HG02943 (cell line): ENCODE measurements around the gene RAB11FIP4.

Experiments
- ATAC-seq: cut with Tn5 transposase; IDR thresholded peaks from one replicate; pipeline ENCODE4 v1.9.1; 2021; ENCODE audit warnings: mild to moderate bottlenecking, low read depth, moderate library complexity; ENCODE audit not compliant: unreplicated experiment

The RAB11FIP4 gene

DNA sequence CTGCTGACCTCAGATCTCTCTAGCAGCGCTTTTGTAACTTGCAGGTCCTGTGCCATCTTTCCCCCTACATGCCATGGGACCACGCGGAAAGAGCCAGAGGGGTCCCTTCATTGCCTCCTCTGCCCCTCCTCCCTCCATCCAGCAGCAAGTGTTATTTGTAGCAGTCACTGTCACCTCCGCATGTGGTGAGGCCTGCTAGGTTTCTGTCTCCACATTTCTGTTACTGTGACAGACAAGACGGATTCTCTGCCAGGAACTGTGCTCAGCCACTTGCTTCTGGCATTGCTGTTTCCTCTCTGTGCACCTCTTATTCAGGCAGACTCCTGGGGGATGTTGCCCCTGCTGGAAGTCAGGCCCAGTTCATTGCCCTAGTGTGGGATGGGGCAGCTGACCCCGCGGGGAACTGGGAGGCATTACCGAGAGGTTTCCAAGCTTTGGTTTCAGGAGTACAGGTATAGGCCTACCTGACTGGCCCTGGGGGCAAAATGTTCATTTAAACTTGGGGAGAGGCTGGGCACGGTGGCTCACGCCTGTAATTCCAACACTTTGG, 61.2 kb downstream of the RAB11FIP4 start:
- ATAC-seq: no peak

DNA sequence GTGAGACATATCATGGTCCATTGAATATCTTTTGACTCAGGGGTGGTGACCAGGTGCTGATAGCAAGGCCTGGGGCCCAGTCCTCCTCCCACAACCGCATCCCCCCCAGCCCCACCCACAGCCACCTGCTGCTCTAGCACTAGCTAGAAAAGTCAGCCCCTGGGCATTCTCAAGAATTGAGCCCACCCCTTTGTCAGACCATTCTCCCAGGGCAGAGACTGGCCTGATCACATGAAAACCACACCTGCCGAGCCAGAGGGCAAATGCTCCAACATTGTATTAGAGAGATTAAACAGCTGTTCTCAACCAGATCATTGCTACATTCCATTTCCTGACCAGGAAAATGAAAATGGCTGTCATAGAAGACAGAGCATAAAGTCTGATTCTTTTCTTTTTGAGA, 62.4 kb downstream of the RAB11FIP4 start:
- ATAC-seq: no peak

DNA sequence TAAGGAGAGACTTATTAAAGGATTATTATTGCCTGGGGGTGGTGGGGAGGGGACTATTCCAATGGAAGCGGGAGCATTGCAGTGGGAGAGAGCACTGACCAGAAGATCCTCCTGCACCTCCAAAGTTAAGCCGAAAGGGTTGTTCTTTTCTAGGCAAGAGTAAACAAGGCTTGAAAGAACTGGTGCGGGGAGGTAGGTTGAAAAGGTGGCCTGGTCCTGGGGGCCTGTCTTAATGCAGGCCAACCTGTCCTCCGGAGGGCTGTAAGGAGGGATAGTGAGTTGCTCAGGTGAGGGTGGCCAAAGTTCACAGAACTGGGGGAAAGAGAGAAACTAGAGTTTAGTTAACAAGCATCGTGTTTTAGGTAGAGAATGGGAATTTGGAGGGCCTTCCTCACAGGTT, 65.3 kb downstream of the RAB11FIP4 start:
- no peak for ATAC-seq

DNA sequence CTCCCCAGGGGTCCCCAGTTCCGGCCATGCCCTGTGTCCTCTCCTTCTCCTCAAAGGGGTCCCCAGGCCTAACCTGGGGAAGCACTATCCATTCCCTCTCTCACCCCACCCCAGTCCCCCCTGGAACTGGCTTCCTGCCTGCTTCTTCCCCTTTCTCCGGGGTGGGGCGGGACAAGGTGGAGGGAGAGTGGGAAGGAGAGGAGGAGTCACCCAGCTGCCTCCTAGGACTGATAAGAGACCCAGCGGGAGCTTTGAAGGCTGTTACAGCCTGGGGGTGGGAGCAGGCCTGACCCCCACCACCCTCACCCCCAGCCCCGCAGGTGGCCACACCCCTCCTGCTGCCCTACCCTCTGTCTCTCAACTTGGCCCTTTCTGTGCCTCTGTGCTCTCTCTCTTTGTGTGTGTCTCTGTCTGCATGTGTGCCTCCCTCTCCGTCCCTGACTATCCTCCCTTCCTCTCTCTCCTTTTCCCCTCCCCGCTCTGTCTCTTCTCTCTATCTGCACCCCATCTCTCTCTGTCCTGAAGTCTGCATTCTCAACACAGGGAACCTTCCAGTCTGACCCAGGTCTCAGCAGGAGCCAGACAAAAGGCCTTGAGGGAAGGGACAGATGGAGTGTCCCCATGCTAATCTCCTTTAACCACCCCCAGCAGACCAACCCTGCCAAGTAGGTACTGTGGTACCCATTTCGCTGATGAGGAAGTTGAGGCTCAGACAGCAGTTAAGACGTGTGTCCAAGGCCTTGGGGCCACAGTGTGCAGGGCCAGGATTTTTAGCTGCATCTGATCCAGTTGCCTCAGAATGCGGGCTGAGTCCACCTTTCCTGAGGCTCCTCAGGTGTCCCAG, 66.1 kb downstream of the RAB11FIP4 start:
- ATAC-seq: no peak

DNA sequence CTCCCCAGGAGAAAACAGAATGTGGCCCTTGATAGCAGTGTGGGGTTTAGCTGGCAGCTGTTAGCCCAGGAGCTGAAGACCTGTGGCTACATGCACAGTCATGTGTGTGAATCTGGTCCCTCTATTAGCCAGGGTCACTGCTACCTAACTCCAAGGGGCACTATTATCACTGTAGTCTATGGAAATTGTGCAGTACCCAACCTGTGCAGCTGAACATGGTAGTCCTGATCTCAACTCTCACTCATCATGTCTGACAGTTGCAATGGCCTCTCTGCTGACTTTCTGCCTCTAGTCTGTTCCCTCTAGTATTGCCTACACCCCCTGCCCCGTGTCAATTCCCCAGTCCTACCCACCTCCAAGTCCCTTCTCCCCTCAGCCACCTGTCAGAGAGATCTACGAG, 67.4 kb downstream of the RAB11FIP4 start:
- ATAC-seq: no peak

DNA sequence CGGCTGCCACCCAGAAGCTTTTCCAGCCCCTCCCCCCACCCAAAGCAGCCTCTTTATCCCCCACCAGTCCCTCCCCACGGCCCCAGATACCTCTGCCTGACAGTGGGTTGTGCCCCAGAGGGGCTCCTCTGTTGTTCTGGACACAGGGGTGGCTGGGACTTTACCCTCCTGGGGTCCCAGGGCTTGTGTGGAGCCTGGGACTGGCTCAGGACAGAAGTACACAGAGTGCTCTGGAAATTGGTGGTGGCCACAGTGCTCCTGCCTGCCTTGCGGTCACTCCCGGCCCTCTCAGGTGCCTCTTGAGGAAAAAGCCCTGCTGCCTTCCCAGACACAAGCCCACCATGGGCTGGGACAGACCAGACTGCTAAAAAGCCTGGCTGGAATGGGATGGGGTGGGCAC, 68.2 kb downstream of the RAB11FIP4 start:
- no peak for ATAC-seq

DNA sequence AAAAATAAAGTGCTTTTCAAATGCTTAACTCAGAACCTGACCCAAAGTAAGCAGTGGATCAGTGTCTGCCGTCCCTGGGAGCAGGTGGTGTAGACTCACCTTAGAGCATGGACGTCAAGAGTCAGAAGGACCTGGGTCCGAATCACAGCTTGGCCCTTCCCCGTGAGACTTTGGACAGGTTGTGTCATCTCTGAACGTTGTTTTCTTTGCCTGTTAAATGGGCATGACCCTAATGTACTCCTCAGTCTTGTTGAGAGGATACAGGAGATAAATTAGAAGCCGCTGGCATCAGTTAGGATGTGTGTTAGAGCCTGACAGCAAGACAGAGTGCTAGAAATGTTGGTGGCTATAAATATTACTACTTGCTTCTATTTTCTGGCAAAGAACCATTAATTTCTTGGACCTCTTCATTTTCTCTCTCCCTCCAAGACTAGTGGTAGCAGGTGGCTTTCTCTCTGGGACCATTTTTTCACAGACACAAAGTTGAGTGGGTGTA, 68.8 kb downstream of the RAB11FIP4 start:
- no peak for ATAC-seq

DNA sequence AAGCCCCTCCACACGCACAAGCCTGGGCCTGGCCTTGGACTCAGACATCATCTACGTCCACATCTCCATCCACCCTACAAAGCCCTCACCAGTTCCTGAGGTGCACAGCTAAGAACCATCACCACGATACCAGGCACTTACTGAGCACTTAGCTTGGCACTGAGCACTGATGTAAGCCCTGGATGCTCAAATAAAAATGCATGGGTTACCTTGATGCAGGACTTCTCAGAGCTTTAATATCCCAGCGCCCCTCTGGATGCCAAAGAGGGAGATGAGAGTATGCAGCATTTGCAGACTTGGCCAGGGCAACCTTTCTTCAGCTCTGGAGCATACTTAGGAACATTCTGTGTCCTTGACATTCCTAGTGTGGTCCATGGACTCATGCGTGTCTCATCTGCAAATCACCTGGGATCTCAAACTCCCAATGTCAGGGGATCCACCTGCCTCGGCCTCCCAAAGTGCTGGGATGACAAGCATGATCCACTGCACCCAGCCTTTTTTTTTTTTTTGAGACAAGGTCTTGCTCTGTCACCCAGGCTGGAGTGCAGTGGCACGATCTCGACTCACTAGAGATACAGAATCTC, 69.8 kb downstream of the RAB11FIP4 start:
- no peak for ATAC-seq

DNA sequence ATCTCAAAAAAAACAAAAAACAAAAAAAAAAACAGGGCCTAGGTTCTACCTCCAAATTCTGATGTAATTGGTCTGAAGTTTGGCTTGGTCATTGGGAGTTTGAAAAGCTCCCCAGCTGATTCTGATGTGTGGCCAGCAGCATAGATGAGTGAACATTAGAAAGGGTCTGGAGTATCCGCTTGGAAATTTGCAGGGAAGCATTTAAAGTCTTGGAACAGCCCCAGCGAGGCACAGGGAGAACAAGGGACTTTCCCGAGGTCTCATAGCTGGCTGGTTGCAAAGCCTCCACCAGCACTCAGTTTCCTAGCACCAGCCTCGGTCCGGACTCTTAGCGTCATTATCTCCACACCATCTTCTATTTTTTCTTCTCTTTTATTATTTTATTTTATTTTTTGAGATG, 70.8 kb downstream of the RAB11FIP4 start:
- ATAC-seq: no peak

DNA sequence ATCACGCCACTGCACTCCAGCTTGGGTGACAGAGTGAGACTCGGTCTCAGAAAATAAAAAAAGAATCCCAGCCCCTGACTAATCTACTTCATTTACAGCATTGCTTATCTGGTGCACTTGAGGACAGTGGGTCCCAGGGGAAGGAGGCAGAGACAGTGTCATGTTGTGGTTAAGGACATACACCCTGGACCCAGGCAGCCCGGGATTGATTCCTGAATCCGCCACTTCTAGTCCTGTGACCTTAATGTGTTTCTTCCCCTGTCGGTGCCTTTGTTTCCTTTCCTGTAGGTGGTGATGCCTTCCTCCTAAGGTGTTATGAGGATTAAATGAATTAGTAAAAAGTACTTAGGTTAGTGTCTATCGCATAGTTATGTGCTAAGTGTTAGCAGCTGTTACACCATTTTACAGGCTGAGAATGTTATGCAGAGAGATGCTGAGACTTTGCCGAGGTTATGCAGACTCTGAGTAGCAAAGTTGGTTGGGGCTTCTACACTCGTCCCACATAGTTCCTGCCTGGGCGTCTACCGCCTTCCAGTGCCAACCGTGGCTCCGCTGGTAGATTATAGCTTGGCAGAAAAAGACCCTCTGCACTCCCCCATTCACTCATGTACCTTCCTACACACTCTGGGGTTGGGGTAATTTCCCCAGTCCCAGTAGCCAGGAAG, 74.8 kb downstream of the RAB11FIP4 start:
- no peak for ATAC-seq

DNA sequence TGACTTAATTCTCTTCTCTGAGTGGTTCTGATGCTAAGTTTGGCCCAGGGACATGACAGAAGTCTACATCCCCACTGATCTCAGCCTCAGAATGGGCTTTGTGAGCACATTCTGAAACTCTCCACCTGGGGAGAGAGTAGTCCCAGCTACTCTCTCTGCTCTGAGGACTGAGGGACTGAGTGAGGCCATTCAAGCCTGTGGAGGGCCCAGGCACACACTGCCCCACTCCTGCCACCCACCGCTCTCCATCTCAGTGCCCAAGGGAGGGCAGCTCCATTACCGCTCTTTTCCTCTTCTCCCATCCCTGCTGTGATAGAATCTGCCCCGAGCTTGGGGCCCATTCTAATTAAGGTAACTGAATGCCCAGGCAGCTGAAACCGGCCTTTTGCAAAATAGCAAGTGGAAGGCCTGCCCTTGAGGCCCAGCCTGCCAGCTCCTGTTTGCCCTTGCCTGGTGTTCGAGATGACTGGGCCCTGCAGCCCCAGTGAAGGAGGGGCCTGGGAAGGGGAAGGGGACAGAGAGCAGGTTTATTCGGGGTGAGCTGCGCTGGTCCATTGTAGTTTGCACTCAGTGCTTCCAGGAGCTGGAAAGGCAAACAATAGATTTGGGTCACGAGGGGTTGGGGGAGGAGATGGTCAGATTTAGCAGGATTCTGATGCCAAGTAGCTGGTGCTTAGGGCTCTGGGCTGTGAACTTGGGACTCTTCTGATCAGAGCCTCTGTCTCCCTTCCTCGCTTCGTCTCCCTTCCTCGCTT, 76.2 kb downstream of the RAB11FIP4 start:
- no peak for ATAC-seq

DNA sequence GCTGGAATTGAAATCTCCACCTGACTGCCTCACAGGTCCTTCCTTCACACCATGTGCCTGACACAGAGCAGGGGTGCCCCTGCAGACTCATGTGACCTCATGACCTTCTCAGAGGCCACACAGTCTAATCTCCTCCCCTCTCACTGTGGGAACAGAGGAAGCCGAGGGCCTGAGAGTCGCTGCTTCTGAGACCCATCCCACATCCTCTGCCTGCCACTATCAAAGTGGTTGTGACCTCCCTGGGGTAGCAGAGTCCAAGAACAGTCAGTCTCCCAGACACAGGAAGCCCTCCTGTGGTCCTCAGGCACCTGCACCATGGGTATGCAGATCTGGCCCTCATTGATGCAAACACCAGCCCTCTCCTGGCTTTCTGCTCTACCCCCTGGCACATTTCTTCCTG, 78.5 kb downstream of the RAB11FIP4 start:
- ATAC-seq: no peak

DNA sequence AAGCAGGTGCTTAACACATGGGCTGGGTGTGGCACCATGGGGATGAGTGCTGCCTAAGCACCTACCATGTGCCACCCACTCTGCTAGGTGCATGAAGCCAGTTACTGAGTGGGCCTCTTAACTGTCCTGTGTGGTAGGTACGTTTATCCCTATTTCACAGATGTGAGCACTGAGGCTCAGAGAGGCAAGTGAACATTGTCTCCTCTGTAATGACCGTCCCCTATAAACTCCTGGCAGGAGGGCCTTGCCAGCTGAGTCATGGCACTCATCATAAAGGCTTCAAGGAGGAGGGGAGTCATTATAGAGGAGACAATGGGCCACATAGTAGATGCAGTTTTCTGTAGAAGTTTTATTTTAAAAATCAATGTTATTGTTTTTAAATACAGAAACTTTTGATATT, 79.1 kb downstream of the RAB11FIP4 start:
- ATAC-seq: no peak

DNA sequence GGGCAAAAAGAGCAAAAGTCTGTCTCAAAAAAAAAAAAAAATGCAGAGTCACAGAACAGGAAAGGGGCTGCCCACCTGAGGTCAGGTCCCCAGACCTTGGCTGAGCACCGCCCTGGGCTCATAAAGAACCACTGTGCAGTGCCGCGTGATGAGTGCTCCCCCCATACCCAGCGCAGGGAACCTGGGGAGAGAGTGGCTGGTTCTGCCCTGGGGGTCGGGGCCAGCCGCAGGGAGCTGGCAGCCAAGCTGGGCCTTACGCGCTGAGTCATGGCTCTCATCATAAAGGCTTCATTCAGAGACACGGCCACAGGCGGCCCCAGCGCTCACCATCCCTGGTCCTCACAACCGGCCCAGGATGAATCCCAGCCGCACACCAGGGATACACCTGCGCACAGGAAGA, 80.7 kb downstream of the RAB11FIP4 start:
- ATAC-seq: no peak

DNA sequence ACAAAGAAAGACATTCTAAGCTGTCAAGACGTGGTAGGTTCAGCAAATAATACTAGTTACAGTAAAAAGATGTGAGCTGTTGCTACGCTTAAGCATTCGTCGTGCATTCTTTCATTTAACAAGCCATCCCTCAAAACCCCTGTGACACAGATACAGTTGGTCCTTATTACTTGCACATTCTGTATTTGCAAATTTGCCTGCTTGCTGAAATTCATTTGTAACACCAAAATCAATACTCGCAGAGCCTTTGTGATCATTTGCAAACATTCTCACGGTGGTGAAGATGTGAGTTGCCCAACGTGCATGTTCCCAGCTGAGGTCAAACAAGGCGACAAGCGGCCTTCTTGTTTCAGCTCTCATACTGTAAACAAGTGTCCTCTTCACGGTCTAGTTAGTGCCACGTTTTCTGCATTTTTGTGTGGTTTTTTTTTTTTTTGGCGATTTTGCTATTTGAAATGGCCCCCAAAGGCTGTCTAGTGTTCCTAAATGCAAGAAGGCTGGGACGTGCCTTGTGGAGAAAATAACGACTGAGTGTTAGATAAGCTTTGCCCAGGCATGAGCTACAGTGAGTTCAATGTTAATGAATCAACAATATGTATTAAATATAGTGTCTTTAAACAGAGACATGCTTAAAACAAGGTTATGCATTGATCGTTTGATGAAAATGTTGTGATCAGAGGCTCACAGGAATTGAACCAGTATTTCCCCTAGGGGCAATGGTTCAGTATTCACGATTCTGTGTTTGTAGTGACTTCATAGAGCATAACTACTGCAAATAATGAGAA, 84.1 kb downstream of the RAB11FIP4 start:
- no peak for ATAC-seq

DNA sequence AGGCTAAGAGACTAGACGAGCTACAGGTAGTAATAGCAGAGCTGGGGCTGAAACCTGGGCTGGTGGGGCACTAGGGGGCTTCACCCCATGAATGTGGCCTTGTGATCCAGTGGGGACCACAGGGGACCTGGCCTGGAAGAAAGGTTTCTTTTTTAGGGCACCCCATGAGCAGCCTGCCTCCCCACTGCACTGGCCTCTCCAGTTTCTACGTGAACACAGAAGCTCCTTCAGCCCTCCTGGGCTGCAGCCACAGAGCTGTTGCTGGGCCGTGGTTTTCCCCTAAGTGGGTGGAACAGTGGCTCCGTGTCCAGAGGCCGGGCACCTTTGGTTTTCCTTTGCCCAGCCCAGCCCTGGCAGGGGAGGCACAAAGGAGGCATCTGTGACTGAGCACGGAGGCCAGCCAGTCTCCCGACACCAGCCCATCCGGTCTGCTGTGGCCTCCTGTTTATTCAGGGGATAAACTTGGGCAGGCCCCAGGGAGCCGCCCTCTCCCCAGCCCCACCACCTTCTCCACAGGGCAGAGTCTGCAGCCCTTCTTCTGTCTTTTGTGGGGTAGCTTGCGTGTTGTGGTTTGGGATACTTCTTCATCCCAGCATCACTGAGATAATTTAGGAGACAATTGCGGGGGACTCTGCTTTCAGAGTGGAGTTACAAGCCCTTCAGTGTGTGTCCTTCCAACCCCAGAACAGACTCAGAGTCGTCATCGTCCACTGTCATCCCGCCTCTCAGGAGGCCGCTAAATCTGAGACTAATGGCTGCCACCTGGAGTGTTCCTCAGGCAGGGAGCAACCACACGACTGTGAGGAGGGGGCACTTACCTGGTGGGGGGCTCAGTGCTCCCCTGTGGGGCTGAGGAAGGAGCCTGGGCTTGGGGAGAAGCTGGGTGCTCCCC, 85.3 kb downstream of the RAB11FIP4 start:
- ATAC-seq: no peak

DNA sequence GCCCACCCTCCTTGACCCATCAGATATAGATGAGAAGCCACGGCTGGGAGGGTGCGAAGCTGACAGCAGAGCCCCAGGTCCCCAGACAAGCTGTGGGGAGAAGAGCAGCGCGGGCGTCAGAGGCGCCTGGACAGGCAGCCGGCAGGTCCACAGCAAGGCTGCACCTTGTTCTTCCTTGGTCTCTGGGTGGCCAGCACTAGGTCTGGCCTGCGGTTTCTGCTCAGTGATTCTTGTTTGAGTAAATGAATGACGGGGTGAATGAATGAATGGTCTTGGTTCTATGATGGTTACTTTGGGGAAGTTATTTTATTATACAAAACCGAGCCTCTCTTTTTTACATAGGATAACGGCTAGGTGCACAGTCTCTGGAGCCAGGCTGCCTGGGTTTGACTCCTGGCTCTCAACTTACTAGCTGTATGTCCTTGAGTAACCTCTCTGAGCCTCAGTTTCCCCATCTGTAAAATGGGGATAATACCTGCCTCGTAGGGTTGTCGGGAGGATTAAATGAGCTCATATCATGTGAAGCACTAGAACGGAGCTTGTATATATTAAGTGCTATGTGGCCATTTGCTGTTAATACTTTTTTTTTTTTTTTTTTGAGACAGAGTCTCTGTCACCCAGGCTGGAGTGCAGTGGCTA, 86.1 kb downstream of the RAB11FIP4 start:
- ATAC-seq: no peak

DNA sequence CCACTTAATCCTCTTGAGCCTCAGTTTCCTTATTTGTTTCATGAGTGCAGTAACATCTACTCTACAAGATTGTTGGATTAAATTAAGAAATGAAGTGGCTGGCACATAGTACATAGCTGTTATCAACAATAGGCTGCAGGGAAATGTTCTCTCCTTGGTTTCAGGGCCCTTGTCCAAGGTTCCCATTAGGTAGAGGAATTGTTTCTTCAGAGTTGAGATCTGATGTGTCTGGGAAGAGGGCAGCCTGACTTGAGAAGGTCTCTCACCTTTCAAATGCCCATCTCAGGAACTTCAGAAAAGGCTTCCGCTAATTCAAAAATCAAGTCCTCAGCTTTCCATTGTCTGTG, 87.6 kb downstream of the RAB11FIP4 start:
- no peak for ATAC-seq
